ENCODE results near the gene EIF3B.
A peak's percentile ranks its signal among the peaks of the same experiment; 100 is the strongest.
"Not testable (repeated sequence)": the region's sequence is repeated elsewhere in the genome, so short reads cannot be mapped to it uniquely, and the experiment has no call there.

The EIF3B gene

GRCh38 chr7:2354186-2354938 is at the start of gene EIF3B:
TSS of gene EIF3B (plus strand) at chr7:2354827. CDS start at chr7:2354922, 95 bp downstream.
- peak; percentile 99 for DNase-seq (ENCODE audit: low spot score)

DNA sequence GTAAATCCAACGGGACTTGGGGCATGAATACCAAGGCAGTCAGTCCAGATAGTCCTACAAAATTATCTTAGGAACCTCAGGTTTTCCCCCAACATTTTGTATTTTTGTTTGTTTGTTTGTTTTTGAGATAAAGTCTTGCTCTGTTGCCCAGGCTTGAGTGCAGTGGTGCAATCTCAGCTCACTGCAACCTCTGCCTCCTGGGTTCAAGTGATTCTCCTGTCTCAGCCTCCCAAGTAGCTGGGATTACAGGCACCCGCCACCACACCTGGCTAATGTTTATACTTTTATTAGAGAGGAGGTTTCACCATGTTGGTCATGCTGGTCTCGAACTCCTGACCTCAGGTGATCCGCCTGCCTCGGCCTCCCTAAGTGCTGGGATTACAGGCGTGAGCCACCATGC is 49.4 kb upstream of the EIF3B start:
- DNase-seq (ENCODE audit: low spot score): not testable (repeated sequence)

DNA sequence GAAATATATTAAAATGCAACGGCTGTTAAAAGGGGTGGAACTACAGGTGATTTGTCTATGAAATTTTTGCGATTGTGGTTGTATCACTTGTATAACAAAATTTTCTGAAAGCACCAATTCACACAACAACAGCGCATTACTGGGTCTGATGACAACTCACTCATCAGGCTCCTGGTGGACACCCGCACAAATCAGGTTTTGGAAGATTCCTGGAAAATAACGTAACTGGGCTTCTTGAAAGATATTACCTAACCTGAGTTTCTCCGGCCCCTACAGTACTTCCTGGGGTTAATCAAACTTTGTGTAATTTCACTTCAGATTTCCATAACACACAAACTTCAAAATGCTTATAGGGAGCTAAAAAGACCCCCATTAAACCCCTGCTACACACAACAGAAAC is 47.9 kb upstream of the EIF3B start:
- no peak for DNase-seq (ENCODE audit: low spot score)

- DNase-seq (ENCODE audit: low spot score): no peak
Measured at GRCh38 chr7:2307690-2308107, 46.9 kb upstream of the EIF3B start.

- peak; percentile 61 for DNase-seq (ENCODE audit: low spot score)
Measured at GRCh38 chr7:2309889-2310331, 44.7 kb upstream of the EIF3B start.

GRCh38 chr7:2312267-2312929 is 42.2 kb upstream of the EIF3B start:
- no peak for DNase-seq (ENCODE audit: low spot score)

- DNase-seq (ENCODE audit: low spot score): no peak
Measured at GRCh38 chr7:2313450-2314208, 41.0 kb upstream of the EIF3B start.

DNA sequence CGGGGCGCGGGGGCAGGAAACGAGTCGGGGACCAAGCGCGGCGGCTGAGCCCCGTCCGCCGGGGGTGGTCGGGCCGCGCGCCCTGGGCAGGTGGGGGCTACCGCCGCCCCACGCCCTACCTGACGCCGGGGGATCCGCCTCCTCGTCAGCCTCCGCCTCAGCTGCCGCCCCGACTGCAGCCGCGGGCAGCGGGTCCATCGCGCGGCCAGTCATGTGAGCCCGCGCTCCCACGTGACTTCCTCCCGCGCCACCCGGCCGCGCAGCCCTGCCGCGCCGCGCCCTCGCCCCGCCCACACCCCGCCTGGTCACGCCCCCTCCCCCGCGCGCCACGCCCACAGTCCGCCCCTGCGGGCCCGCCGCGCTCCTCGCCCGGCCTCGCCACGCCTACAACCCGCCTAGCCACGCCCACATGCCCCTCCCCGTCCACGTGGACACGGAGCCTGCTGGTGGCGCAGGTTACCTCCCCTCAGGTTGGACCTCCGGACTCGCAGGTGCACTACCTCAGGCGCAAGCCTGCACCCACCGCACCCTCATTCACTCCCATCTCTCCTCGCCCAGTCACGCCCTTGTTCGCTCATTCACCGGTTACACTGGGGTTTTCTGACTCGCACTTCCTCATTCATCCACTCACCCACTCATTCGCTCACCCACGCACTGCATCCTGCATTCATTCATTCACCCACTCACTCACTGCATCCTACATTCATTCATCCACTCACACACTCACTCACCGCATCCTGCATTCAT is 40.2 kb upstream of the EIF3B start, which contains the start of gene SNX8:
TSS of gene SNX8 (minus strand) at position 233 of the 747 bp plus-strand sequence. CDS start at position 213, 20 bp downstream.
- DNase-seq (ENCODE audit: low spot score): peak; percentile 95

DNA sequence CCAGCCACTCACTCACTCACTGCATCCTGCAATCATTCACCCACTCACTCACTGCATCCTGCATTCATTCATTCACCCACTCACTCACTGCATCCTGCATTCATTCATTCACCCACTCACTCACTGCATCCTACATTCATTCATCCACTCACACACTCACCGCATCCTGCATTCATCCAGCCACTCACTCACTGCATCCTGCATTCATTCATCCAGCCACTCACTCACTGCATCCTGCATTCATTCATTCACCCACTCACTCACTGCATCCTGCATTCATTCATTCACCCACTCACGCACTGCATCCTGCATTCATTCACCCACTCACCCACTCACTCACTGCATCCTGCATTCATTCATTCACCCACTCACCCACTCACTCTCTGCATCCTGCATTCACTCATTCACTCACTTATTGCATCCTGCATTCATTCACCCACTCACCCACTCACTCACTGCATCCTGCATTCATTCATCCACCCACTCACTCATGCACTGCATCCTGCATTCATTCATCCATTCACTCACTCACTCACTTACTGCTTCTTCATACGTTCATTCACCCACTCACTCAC is 39.6 kb upstream of the EIF3B start:
- DNase-seq (ENCODE audit: low spot score): not testable (repeated sequence)

GRCh38 chr7:2315787-2316186 is 38.8 kb upstream of the EIF3B start:
- DNase-seq (ENCODE audit: low spot score): no peak

GRCh38 chr7:2316578-2316977 is 38.0 kb upstream of the EIF3B start:
- DNase-seq (ENCODE audit: low spot score): no peak

- no peak for DNase-seq (ENCODE audit: low spot score)
Measured at GRCh38 chr7:2317556-2318293, 36.9 kb upstream of the EIF3B start.

DNA sequence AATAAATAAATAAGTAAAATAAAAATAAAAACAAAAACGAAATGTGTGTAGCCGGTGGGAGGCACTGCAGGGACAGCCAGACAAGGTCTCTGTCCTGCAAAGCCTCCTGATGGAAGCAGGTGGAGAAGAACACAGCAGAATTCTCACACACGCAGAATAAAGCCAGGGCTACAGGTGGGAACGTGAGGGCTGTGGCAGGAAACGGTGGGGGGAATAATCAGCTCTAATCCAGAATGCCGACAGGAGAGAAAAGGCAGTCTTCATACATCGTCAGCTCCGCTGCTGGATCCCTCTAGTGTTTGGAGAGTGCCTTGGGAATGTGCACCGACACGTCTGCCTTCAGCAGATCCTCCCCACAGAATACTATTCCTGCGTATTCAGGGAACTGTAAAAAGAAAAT is 33.6 kb upstream of the EIF3B start:
- DNase-seq (ENCODE audit: low spot score): no peak

DNA sequence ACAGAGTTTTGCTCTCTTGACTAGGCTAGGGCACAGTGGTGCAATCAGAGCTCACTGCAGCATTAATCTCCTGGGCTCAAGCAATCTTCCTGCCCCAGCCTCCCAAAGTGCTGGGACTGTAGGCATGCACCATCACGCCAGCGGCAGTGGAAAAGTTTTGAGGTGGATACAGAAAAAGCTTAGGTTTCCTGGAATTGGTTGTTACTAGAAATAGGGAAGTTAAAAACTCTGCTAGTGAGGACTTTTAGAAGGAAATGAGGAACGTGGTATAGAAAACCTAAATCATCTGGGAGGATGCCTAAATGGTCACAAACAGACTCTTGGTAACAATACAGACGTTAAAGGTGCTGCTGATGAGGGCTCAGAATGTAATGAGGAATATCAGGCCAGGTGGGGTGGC is 29.5 kb upstream of the EIF3B start:
- no peak for DNase-seq (ENCODE audit: low spot score)

GRCh38 chr7:2326951-2327350 is 27.7 kb upstream of the EIF3B start:
- no peak for DNase-seq (ENCODE audit: low spot score)

- no peak for DNase-seq (ENCODE audit: low spot score)
Measured at GRCh38 chr7:2330493-2330892, 24.1 kb upstream of the EIF3B start.

DNA sequence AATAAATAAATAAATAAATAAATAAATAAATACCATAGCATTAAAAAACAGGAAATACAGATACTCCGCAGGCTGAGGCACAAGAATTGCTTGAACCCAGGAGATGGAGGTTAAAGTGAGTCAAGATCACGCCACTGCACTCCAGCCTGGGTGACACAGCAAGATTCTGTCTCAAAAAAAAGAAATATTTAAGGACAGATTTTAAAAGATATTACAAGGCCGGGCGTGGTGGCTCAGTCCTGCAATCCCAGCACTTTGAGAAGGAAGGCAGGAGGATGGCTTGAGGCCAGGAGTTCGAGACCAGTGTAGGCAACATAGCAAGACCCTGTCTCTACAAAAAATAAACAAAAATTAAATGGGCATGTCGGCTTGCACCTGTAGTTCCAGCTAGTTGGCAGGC is 22.9 kb upstream of the EIF3B start:
- DNase-seq (ENCODE audit: low spot score): no peak

DNA sequence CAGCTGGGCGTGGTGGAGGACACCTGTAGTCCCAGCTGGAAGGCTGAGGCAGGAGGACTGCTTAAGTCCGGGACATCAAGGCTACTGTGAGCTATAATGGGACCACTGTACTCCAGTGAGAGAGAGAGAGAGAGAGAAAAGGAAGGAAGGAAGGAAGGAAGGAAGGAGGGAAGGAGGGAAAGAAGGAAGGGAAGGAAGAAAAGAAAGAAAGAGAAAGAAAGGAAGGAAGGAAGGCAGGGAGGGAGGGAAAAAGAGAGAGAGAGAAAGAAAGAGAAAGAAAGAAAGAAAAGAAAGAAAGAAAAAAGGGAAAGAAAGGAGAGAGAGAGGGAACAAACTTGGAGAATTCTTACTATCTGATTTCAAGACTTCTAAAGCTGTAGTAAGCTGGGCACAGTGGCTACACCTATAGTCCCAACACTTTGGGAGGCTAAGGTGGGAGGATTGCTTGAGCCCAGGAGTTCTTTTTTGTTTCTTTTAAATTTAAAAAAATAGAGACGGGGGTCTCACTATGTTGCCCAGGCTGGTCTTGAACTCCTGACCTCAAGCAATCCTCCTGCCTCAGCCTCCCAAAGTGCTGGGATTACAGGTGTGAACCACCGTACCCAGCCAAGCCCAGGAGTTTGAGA is 21.9 kb upstream of the EIF3B start:
- not testable (repeated sequence) for DNase-seq (ENCODE audit: low spot score)

DNA sequence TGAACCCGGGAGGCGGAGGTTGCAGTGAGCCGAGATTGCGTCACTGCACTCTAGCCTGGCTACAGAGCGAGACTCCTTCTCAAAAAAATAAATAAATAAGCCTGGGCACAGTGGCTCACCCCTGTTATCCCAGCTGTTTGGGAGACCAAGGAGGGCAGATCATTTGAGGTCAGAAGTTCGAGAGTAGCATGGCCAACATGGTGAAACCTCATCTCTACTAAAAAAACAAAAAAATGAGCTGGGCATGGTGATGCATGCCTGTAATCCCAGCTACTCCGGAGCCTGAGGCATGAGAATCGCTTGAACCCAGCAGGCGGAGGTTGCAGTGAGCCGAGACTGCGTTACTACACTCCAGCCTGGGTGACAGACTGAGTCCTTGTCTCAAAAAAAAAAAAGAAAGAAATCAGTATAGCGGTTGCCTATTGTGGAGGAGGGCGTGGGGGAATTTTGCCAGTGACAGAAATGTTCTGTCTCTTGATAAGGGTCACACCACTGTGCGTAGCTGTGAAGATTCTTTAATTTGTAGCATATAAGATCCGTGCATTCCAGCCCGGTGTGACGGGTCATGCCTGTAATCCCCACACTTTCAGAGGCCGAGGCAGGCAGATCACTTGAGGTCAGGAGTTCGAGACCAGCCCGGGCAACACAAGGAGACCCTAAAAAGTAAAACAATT is 17.9 kb upstream of the EIF3B start:
- DNase-seq (ENCODE audit: low spot score): no peak
